HEK293 (cell line): ENCODE results near the gene OR2T11.

Experiments used
- CTCF ChIA-PET: fragments of 350-600 bp; formaldehyde crosslinking; extraction: SDS; loops from one replicate; lab custom pipeline; 2021; ENCODE audit warnings: antibody characterized with exemption; lab: Yijun Ruan, JAX
- POLR2A ChIA-PET: fragments of 300-600 bp; formaldehyde crosslinking; extraction: SDS; loops from one replicate; lab custom pipeline; 2020; ENCODE audit warnings: antibody characterized with exemption, inconsistent platforms; lab: Yijun Ruan, JAX
- H3K27ac ChIP-seq: fragments of 200-500 bp; sonication (Bioruptor generic); 2 replicates; pipeline ENCODE4 v1.5.1; 2014; ENCODE audit warnings: low read depth, low read length, control low read depth, inconsistent platforms; ENCODE audit errors: extremely low read depth
- H3K36me3 ChIP-seq, 2 experiments: fragments of 200-500 bp in 1 of 2; sonication (Bioruptor generic) in 1 of 2; 1 replicate in 1 of 2; 2 replicates in 1 of 2; pipeline ENCODE4 v1.5.1; 2014 to 2017; ENCODE audit warnings: inconsistent platforms in 2 of 2, low read length in 2 of 2; ENCODE audit not compliant: control insufficient read depth in 2 of 2, insufficient read depth in 1 of 2
- H3K4me1 ChIP-seq: fragments of 200-500 bp; sonication (Bioruptor generic); 2 replicates; pipeline ENCODE4 v1.5.1; 2014; ENCODE audit warnings: mild to moderate bottlenecking, low read length, inconsistent platforms; ENCODE audit not compliant: control insufficient read depth, insufficient read depth
- H3K4me3 ChIP-seq: 2 replicates; pipeline ENCODE4 v1.5.1; 2011; ENCODE audit warnings: low read depth, mild to moderate bottlenecking, control low read depth, low read length, moderate library complexity
- H3K9me3 ChIP-seq: fragments of 200-500 bp; sonication (Bioruptor generic); 2 replicates; pipeline ENCODE4 v1.5.1; 2014; ENCODE audit warnings: low read depth, low read length, inconsistent platforms; ENCODE audit not compliant: control insufficient read depth, insufficient read depth
- HOXC10 ChIP-seq: sonication (generic); formaldehyde crosslinking; IDR thresholded peaks from 2 replicates; pipeline ENCODE4 v1.8.1; 2023; ENCODE audit warnings: mild to moderate bottlenecking, missing genetic modification reagents
- KLF10 ChIP-seq: fragments of 450-650 bp; IDR thresholded peaks from 2 replicates; pipeline ENCODE4 v1.5.1; 2018; ENCODE audit warnings: missing biosample characterization, mild to moderate bottlenecking, missing genetic modification characterization
- PRDM4 ChIP-seq: fragments of 450-650 bp; formaldehyde crosslinking; IDR thresholded peaks from 2 replicates; pipeline ENCODE4 v1.5.1; 2017; ENCODE audit warnings: missing biosample characterization, missing genetic modification characterization
- REST ChIP-seq: fragments of 450-650 bp; formaldehyde crosslinking; IDR thresholded peaks from 2 replicates; pipeline ENCODE4 v1.5.1; 2016; ENCODE audit warnings: missing biosample characterization, missing genetic modification characterization
- SCRT1 ChIP-seq: fragments of 450-650 bp; formaldehyde crosslinking; IDR thresholded peaks from 2 replicates; pipeline ENCODE4 v1.5.1; 2016; ENCODE audit warnings: missing biosample characterization, missing genetic modification characterization, borderline replicate concordance
- ZBTB20 ChIP-seq: fragments of 450-650 bp; formaldehyde crosslinking; IDR thresholded peaks from 2 replicates; pipeline ENCODE4 v1.5.1; 2016; ENCODE audit warnings: missing biosample characterization, missing genetic modification characterization
- ZBTB21 ChIP-seq: fragments of 450-650 bp; formaldehyde crosslinking; IDR thresholded peaks from 2 replicates; pipeline ENCODE4 v1.5.1; 2017; ENCODE audit warnings: missing biosample characterization, missing genetic modification characterization
- ZNF112 ChIP-seq: fragments of 450-650 bp; formaldehyde crosslinking; IDR thresholded peaks from 2 replicates; pipeline ENCODE4 v1.5.0; 2017; ENCODE audit warnings: missing biosample characterization, missing genetic modification characterization
- ZNF138 ChIP-seq: fragments of 450-650 bp; formaldehyde crosslinking; IDR thresholded peaks from 2 replicates; pipeline ENCODE4 v1.5.1; 2016; ENCODE audit warnings: missing biosample characterization, missing genetic modification characterization, borderline replicate concordance
- ZNF157 ChIP-seq: fragments of 450-650 bp; formaldehyde crosslinking; IDR thresholded peaks from 2 replicates; pipeline ENCODE4 v1.5.1; 2016; ENCODE audit warnings: missing biosample characterization, missing genetic modification characterization
- ZNF221 ChIP-seq: fragments of 450-650 bp; formaldehyde crosslinking; IDR thresholded peaks from 2 replicates; pipeline ENCODE4 v1.5.1; 2017; ENCODE audit warnings: missing biosample characterization, missing genetic modification characterization, borderline replicate concordance
- ZNF394 ChIP-seq: fragments of 450-650 bp; formaldehyde crosslinking; IDR thresholded peaks from 2 replicates; pipeline ENCODE4 v1.5.1; 2016; ENCODE audit warnings: missing biosample characterization, missing genetic modification characterization, mild to moderate bottlenecking, moderate library complexity, borderline replicate concordance
- ZNF624 ChIP-seq: fragments of 450-650 bp; formaldehyde crosslinking; IDR thresholded peaks from 2 replicates; pipeline ENCODE4 v1.5.1; 2017; ENCODE audit warnings: missing biosample characterization, missing genetic modification characterization
- ZNF639 ChIP-seq: fragments of 450-650 bp; formaldehyde crosslinking; IDR thresholded peaks from 2 replicates; pipeline ENCODE4 v1.5.1; 2016; ENCODE audit warnings: missing biosample characterization, missing genetic modification characterization
- ZNF677 ChIP-seq: fragments of 450-650 bp; IDR thresholded peaks from 2 replicates; pipeline ENCODE4 v1.5.0; 2018; ENCODE audit warnings: missing biosample characterization, mild to moderate bottlenecking, missing genetic modification characterization, moderate library complexity
- ZNF747 ChIP-seq: fragments of 450-650 bp; formaldehyde crosslinking; IDR thresholded peaks from 2 replicates; pipeline ENCODE4 v1.5.1; 2016; ENCODE audit warnings: missing biosample characterization, missing genetic modification characterization
- ZSCAN18 ChIP-seq: fragments of 450-650 bp; formaldehyde crosslinking; IDR thresholded peaks from 2 replicates; pipeline ENCODE4 v1.5.1; 2016; ENCODE audit warnings: missing biosample characterization, missing genetic modification characterization

OR2T11 gene

GRCh38 chr1:248599396-248599795 lies 35.5 kb downstream of the OR2T11 start:
- TF ChIP-seq HOXC10 (no peak), REST (tag by site-specific recombination) (no peak), ZNF639 (tag by site-specific recombination) (no peak), SCRT1 (tag by site-specific recombination) (no peak), ZNF221 (tag by site-specific recombination) (no peak), ZNF138 (tag by site-specific recombination) (no peak), ZNF624 (tag by site-specific recombination) (no peak), PRDM4 (tag by site-specific recombination) (no peak), ZBTB20 (tag by site-specific recombination) (no peak), ZNF747 (no peak), KLF10 (tag by site-specific recombination) (no peak)
- Histone ChIP-seq H3K36me3 (no peaks in the 10 kb centered on the region), H3K4me1 (no peaks in the 10 kb centered on the region), H3K27ac (no peak overlapping the region), H3K9me3 (no peaks in the 10 kb centered on the region), H3K4me3 (no peak overlapping the region)
- ChIA-PET CTCF (no interaction called here), POLR2A (no interaction called here)

GRCh38 chr1:248597589-248597988 lies 37.3 kb downstream of the OR2T11 start, which contains the start of gene OR2T10:
TSS of gene OR2T10 (minus strand) at chr1:248597700. CDS start at chr1:248593768, 3,932 bp downstream.
- no peak within 1 kb of the TSS for H3K4me3 ChIP-seq
- no peaks in the 10 kb centered on the region for H3K4me1 ChIP-seq
- H3K9me3 ChIP-seq, result no peaks in the 10 kb centered on the region
- POLR2A ChIA-PET, result no interaction called here
- CTCF ChIA-PET, result no interaction called here
- no peak within 1 kb of the TSS for H3K27ac ChIP-seq
- no peak for TF ChIP-seq ZNF677 (tag by site-specific recombination)
- TF ChIP-seq ZNF157 (tag by site-specific recombination), result no peak
- no peak for TF ChIP-seq ZSCAN18 (tag by site-specific recombination)
- no peak for TF ChIP-seq ZNF394 (tag by site-specific recombination)
- TF ChIP-seq ZNF112 (tag by site-specific recombination), result no peak
- TF ChIP-seq ZBTB21 (tag by site-specific recombination), result no peak
- H3K36me3 ChIP-seq, result no peaks in the 10 kb centered on the region
